Activated naive CD4-positive, alpha-beta T cell treated with anti-CD3 and anti-CD28 coated beads for 36 hours (primary cell): ENCODE measurements around the gene DBF4B. TPM values are rescaled to one million over a fixed set of nuclear protein-coding genes. Genes with fewer than 3 reads are reported as not detected.
A peak's percentile ranks its signal among the peaks of the same experiment; 100 is the strongest.

Source experiments
- CTCF ChIA-PET: fragments of 350-600 bp; sonication (Branson Sonifier 250); formaldehyde crosslinking; loops from one replicate; lab custom pipeline; 2021; ENCODE audit warnings: antibody characterized with exemption; lab: Charles Lee
- DNase-seq: peaks from one replicate; pipeline ENCODE4 v3.0.0-alpha.2; 2020
- H3K27ac Mint-ChIP-seq: one replicate; pipeline ENCODE4 v1.8.0; 2021; ENCODE audit warnings: mild to moderate bottlenecking, mixed read lengths
- H3K27me3 Mint-ChIP-seq: one replicate; pipeline ENCODE4 v1.8.0; 2021; ENCODE audit warnings: low read depth, mixed read lengths
- H3K36me3 Mint-ChIP-seq: one replicate; pipeline ENCODE4 v1.8.0; 2021; ENCODE audit warnings: low read depth, mixed read lengths
- H3K4me1 Mint-ChIP-seq: one replicate; pipeline ENCODE4 v1.8.0; 2021; ENCODE audit warnings: low read depth, mixed read lengths
- H3K4me3 Mint-ChIP-seq: one replicate; pipeline ENCODE4 v1.8.0; 2021; ENCODE audit warnings: mild to moderate bottlenecking, moderate library complexity, mixed read lengths
- H3K9me3 Mint-ChIP-seq: one replicate; pipeline ENCODE4 v1.8.0; 2021; ENCODE audit warnings: mixed read lengths
- intact Hi-C: fragments of 100-400 bp; cut with micrococcal nuclease; formaldehyde crosslinking; loops from one replicate; pipeline ENCODE4 v1.15.1; 2023
- total RNA-seq, 2 experiments: library from RNA; stranded (reverse); gene quantifications; one replicate each; pipeline ENCODE4 v1.2.3, GENCODE V29; 2021

DBF4B gene
- total RNA-seq, 2 experiments from 2014 or later, result 28.5 to 29.5 TPM

GRCh38 chr17:44766409-44767038, 58.1 kb downstream of the DBF4B start:
- Mint-ChIP-seq H3K9me3 (no peaks in the 10 kb centered on the region), H3K36me3 (no peaks in the 10 kb centered on the region), H3K27me3 (peaks cover 13% of the 10 kb centered on the region), H3K4me1 (no peaks in the 10 kb centered on the region), H3K27ac (no peak overlapping the region), H3K4me3 (no peak overlapping the region)
- no peak for DNase-seq
- intact Hi-C loops, result no loop called here
- CTCF ChIA-PET, result no interaction called here

- H3K4me3 Mint-ChIP-seq, result no peak overlapping the region
- no peaks in the 10 kb centered on the region for H3K9me3 Mint-ChIP-seq
- H3K27me3 Mint-ChIP-seq, result peaks cover 15% of the 10 kb centered on the region
- CTCF ChIA-PET, result interaction anchor here (0.6 kb wide), 1 partner anchor 248 kb away, joined by 3 read pairs; no protein-coding TSS in a partner anchor
- H3K27ac Mint-ChIP-seq, result no peak overlapping the region
- no peak for DNase-seq
- no peaks in the 10 kb centered on the region for H3K36me3 Mint-ChIP-seq
- H3K4me1 Mint-ChIP-seq, result no peaks in the 10 kb centered on the region
- intact Hi-C loops, result no loop called here
These were observed 59.0 kb downstream of the DBF4B start for GRCh38 chr17:44767493-44767892.

GRCh38 chr17:44768505-44769142, 60.2 kb downstream of the DBF4B start:
- CTCF ChIA-PET, result no interaction called here
- intact Hi-C loops, result no loop called here
- no peak for DNase-seq
- H3K36me3 Mint-ChIP-seq, result no peaks in the 10 kb centered on the region
- H3K27me3 Mint-ChIP-seq, result peaks cover 15% of the 10 kb centered on the region
- H3K4me1 Mint-ChIP-seq, result no peaks in the 10 kb centered on the region
- H3K4me3 Mint-ChIP-seq, result no peak overlapping the region
- H3K27ac Mint-ChIP-seq, result no peak overlapping the region
- H3K9me3 Mint-ChIP-seq, result no peaks in the 10 kb centered on the region

- no peaks in the 10 kb centered on the region for H3K36me3 Mint-ChIP-seq
- intact Hi-C loops, result no loop called here
- H3K27me3 Mint-ChIP-seq, result peaks cover 15% of the 10 kb centered on the region
- no peak overlapping the region for H3K4me3 Mint-ChIP-seq
- H3K4me1 Mint-ChIP-seq, result no peaks in the 10 kb centered on the region
- H3K27ac Mint-ChIP-seq, result no peak overlapping the region
- no peak for DNase-seq
- CTCF ChIA-PET, result no interaction called here
- no peaks in the 10 kb centered on the region for H3K9me3 Mint-ChIP-seq
These were observed 60.8 kb downstream of the DBF4B start for GRCh38 chr17:44769230-44769629.

- Mint-ChIP-seq H3K27ac (no peak overlapping the region), H3K4me1 (no peaks in the 10 kb centered on the region), H3K36me3 (no peaks in the 10 kb centered on the region), H3K27me3 (peaks cover 15% of the 10 kb centered on the region), H3K4me3 (no peak overlapping the region), H3K9me3 (no peaks in the 10 kb centered on the region)
- no peak for DNase-seq
- CTCF ChIA-PET, result no interaction called here
- intact Hi-C loops, result loop anchor here (10.0 kb wide), 1 partner anchor 425 kb away; no protein-coding TSS in a partner anchor
These were observed 61.2 kb downstream of the DBF4B start for GRCh38 chr17:44769647-44770084.

- DNase-seq, result no peak
- H3K9me3 Mint-ChIP-seq, result no peaks in the 10 kb centered on the region
- H3K36me3 Mint-ChIP-seq, result no peaks in the 10 kb centered on the region
- intact Hi-C loops, result loop anchor here (10.0 kb wide), 1 partner anchor 424 kb away; no protein-coding TSS in a partner anchor
- H3K27ac Mint-ChIP-seq, result no peak overlapping the region
- H3K4me1 Mint-ChIP-seq, result no peaks in the 10 kb centered on the region
- CTCF ChIA-PET, result interaction anchor here (0.7 to 0.8 kb wide), 2 partner anchors 9 to 427 kb away, joined by 3 read pairs; no protein-coding TSS in a partner anchor
- no peak overlapping the region for H3K4me3 Mint-ChIP-seq
- H3K27me3 Mint-ChIP-seq, result peaks cover 15% of the 10 kb centered on the region
These were observed 61.9 kb downstream of the DBF4B start for GRCh38 chr17:44770166-44770925.

GRCh38 chr17:44772308-44773045, 64.0 kb downstream of the DBF4B start:
- Mint-ChIP-seq H3K9me3 (no peaks in the 10 kb centered on the region), H3K27ac (no peak overlapping the region), H3K4me3 (no peak overlapping the region), H3K4me1 (peaks cover 2% of the 10 kb centered on the region), H3K27me3 (peaks cover 7% of the 10 kb centered on the region), H3K36me3 (no peaks in the 10 kb centered on the region)
- no peak for DNase-seq
- CTCF ChIA-PET, result interaction anchor here (0.8 to 11.2 kb wide), 3 partner anchors 8 to 93 kb away, joined by 3 to 147 read pairs (median 3); no protein-coding TSS in a partner anchor
- intact Hi-C loops, result loop anchor here (10.0 kb wide), 1 partner anchor 422 kb away; no protein-coding TSS in a partner anchor

GRCh38 chr17:44773140-44773539, 64.7 kb downstream of the DBF4B start:
- intact Hi-C loops, result loop anchor here (10.0 kb wide), 1 partner anchor 422 kb away; no protein-coding TSS in a partner anchor
- H3K4me1 Mint-ChIP-seq, result peaks cover 2% of the 10 kb centered on the region
- CTCF ChIA-PET, result interaction anchor here (0.6 to 11.2 kb wide), 3 partner anchors 9 to 528 kb away, joined by 3 to 147 read pairs (median 7); no protein-coding TSS in a partner anchor

GRCh38 chr17:44774271-44775135, 66.0 kb downstream of the DBF4B start:
- Mint-ChIP-seq H3K4me1 (peaks cover 2% of the 10 kb centered on the region), H3K4me3 (peak overlapping the region; percentile 83), H3K27me3 (peaks cover 7% of the 10 kb centered on the region), H3K36me3 (no peaks in the 10 kb centered on the region), H3K9me3 (no peaks in the 10 kb centered on the region), H3K27ac (no peak overlapping the region)
- intact Hi-C loops, result loop anchor here (1.0 to 10.0 kb wide), 10 partner anchors 54 to 420 kb away; partner anchors contain the start of genes ACBD4, CCDC43, EFTUD2 and HEXIM2
- CTCF ChIA-PET, result interaction anchor here (0.7 to 11.2 kb wide), 9 partner anchors 11 to 248 kb away, joined by 3 to 147 read pairs (median 4); no protein-coding TSS in a partner anchor
- peak; percentile 93 for DNase-seq

More at GRCh38 chr17:44773140-44773539, 64.7 kb downstream of the DBF4B start:
- no peaks in the 10 kb centered on the region for H3K36me3 Mint-ChIP-seq
- H3K27ac Mint-ChIP-seq, result no peak overlapping the region
- no peaks in the 10 kb centered on the region for H3K9me3 Mint-ChIP-seq
- H3K27me3 Mint-ChIP-seq, result peaks cover 7% of the 10 kb centered on the region
- no peak for DNase-seq
- peak overlapping the region; percentile 6 for H3K4me3 Mint-ChIP-seq

GRCh38 chr17:44775136-44775837, 66.8 kb downstream of the DBF4B start:
- DNase-seq, result peak; percentile 99
- Mint-ChIP-seq H3K27ac (no peak overlapping the region), H3K9me3 (no peaks in the 10 kb centered on the region), H3K36me3 (no peaks in the 10 kb centered on the region), H3K27me3 (peaks cover 7% of the 10 kb centered on the region), H3K4me3 (peak overlapping the region; percentile 83), H3K4me1 (peaks cover 2% of the 10 kb centered on the region)
- CTCF ChIA-PET, result interaction anchor here (0.6 to 11.2 kb wide), 15 partner anchors 12 to 247 kb away, joined by 3 to 147 read pairs (median 4); no protein-coding TSS in a partner anchor
- intact Hi-C loops, result loop anchor here (1.0 to 10.0 kb wide), 10 partner anchors 54 to 420 kb away; partner anchors contain the start of genes ACBD4, CCDC43, EFTUD2 and HEXIM2
